CD4-positive, alpha-beta T cell treated with Interleukin-1 beta for 1 hour (primary cell): ENCODE data around the gene IFRD1.
"Not testable (repeated sequence)": the region's sequence is repeated elsewhere in the genome, so short reads cannot be mapped to it uniquely, and the experiment has no call there.

Experiments used
- DNase-seq, 2 donors: peaks; one replicate each; pipeline ENCODE4 v3.0.0-alpha.2; 2020 to 2022

Gene IFRD1

DNA sequence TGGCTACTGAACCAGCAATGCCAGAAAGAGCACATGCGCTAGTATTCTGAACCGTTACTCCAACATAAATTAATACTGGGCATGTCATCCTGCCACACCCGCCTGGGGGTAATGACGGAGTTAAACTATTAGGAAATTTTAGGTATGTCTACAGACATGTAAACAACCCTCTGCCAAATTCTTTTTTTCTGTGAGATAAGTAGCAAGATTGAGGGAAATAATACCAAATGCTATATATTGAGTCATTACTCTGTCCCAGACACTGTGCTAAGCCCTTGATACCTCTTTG, 37.9 kb downstream of the IFRD1 start:
- DNase-seq, result no peak

- DNase-seq, result no peak
Measured at GRCh38 chr7:112492186-112492585, 41.9 kb downstream of the IFRD1 start.

DNA sequence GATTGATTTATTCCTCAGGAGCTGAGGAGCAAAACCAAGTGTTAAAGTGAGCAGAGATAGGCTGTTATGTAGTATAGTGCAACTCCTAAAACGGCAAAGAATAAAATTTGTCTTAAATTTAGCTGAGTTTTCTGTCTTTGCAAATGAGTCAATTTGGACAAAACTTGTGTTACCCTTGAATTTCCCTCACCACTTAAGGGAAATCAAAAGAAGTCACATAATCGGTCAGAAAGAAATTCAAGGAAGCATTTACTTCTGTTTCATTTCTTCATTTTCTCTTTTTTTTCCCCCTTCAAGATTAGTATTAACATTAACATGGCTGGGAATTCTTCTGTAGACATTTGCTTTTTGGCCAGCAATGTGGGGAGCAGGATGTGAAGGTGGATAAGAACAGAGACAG, 44.4 kb downstream of the IFRD1 start:
- no peak for DNase-seq

- DNase-seq, result no peak
Measured at GRCh38 chr7:112495156-112495788, 45.0 kb downstream of the IFRD1 start.

DNA sequence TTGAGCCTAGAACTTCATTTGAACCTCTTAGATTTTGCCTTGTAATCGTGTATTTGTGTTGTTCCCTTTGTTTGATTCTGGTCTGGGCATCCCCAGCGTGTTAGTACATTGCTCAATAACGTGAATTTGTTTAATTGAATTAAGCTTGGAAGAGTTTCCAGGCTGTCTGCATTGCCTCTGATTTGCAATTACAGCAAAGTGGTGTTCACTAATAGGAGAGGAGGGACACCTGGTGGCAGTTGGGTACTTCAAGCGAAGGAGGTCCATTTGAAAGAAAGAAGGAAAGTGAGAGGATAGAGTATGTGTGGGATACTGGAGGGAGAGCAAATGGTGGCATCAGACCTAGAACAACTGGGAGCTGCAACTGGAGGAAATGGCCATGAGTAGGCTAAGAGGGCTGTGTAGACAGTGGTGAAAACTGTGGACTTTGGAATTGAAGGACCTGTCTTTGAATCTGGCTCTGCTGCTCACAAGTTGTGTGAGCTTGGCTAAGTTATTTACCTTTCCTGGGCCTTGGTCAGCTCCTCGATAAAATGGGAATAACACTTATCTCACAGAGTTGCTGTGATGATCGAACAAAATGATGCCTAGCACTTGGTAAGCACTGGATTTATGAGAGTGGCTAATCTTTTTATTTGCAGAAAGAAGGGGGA, 45.7 kb downstream of the IFRD1 start:
- DNase-seq, result peak; percentile 17 to 35

GRCh38 chr7:112497481-112497880, 47.2 kb downstream of the IFRD1 start:
- DNase-seq, result no peak

- DNase-seq, result no peak
Measured at GRCh38 chr7:112500619-112501018, 50.4 kb downstream of the IFRD1 start.

DNA sequence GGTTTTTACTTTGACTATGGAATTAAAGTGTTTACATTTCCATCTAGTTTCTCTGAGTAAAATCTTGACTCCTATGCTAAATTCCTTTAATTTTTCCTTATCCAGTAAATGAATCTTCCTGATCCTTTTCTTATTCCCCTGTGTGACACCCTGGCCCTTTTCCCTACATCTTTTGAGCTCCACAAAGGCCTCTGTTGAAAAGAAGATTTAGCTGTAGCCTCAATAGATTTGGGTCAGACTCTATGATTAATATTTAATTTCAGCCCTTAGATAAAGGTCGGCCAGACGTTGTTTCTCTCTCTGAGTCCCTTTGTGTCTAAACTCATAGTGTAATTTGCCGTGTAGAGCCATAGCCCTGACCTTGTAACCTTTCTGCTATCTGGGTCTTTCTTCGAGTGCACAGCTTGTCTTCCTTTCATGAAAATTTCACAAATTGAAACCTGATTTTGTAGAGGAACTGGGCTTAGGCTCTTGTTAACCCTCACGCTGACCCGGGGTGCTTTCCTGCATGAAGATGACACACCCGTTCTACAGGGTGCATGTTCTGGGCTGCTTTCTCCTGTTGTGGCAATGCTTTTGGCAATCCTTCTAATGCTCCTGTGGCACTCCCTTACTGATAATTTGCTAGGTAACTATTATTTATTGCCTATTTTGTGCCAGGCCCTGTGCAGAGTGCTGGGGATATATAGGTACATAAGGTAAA, 51.7 kb downstream of the IFRD1 start:
- no peak for DNase-seq

DNA sequence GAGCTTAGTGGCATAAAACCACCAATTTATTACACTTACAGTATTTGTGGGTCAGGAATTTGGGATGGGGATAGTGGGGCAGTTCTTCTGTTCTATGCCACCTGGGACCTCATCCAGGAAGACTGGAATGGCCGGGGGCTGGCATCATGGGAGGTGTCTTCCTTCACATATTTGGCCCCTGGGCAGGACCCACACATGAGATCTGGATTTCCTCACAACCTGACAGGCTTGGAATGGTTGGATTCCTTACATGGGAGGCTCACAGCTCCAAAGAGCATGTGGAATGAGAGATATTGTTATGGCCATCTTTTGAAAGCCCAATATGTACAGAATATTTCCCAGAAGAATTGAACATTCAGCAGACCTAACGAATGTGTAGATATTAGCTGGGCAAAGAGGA, 52.4 kb downstream of the IFRD1 start:
- no peak for DNase-seq

GRCh38 chr7:112503361-112503972, 53.2 kb downstream of the IFRD1 start:
- DNase-seq, result no peak

GRCh38 chr7:112504093-112504695, 53.9 kb downstream of the IFRD1 start:
- DNase-seq, result no peak

GRCh38 chr7:112505495-112505894, 55.2 kb downstream of the IFRD1 start:
- no peak for DNase-seq

DNA sequence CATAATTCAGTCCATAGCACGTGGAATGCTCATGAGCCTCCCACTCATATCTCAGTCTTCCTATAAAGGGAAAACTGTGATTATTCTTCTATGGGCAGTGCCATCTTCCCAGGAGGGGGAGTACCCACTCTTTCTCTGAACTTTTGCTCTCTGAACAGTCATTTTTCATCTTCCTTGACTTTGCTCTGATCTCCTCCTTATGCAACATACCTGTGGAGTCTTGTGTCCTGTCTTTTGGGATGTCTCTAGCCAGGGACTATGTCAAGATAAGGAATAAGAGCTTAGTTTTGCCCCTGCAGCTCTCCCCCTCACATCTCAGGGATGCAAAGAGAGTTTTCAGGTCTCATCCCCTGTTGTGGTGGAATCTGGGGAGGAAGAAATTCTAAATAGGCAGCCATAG, 58.1 kb downstream of the IFRD1 start:
- no peak for DNase-seq

- DNase-seq, result no peak
Measured at GRCh38 chr7:112509402-112509801, 59.1 kb downstream of the IFRD1 start.

DNA sequence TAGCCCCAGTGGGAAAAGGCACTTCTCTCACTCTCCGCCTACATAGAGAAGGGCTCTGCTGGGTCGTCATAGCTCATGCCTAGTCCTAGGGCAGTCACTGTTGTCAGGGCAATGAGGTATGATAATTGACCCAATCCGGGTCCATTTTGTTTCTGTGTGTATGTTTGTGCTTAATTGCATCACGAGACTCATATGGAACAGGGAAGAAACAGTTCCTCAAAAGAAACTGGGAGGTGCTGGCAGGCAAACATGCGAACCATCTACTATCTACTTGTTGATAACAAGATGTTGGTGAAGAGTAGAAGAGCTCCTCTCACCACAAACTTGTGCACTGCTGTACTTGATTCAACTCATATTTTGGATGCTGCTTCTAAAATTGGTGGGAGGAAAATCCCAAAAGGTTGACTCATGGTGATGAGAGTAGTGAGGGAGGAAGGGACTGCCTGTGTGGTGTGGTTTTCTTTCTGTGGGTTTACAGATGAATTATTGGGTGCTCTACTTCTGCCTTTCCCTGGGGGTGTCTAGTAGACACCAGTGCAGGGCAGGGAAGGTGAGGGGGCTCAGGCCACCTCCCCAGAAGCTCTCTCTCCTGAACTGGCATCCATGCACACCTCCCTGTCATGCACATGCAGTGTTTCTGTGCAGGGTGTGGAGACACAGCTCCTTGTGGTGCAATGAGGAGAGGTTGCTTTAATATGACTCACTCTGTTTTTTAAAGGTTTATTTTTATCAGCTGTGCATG, 59.9 kb downstream of the IFRD1 start:
- DNase-seq, result no peak

DNA sequence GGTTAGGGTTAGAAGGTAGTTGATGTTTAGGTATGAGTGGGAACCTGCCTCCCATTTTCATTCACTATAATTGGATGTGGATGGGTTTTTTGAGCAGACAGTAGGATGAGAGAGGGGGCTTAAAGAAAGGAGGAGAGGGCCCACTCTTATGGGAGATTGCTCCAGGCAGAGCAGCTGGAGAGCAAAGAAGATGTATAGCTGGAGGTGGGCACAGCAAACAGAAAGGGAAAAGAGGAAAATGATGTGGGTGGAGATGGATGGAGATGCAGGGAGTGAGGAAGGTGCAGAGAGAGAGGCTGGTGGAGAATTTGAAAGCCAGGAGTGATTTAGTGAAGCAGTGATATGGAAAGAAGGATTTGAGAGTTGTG, 60.5 kb downstream of the IFRD1 start:
- no peak for DNase-seq

GRCh38 chr7:112511451-112512202, 61.4 kb downstream of the IFRD1 start:
- no peak for DNase-seq

- no peak for DNase-seq
Measured at GRCh38 chr7:112512451-112513210, 62.4 kb downstream of the IFRD1 start.

- DNase-seq, result no peak
Measured at GRCh38 chr7:112515989-112516388, 65.7 kb downstream of the IFRD1 start.

GRCh38 chr7:112516418-112516817, 66.2 kb downstream of the IFRD1 start:
- DNase-seq, result not testable (repeated sequence)

DNA sequence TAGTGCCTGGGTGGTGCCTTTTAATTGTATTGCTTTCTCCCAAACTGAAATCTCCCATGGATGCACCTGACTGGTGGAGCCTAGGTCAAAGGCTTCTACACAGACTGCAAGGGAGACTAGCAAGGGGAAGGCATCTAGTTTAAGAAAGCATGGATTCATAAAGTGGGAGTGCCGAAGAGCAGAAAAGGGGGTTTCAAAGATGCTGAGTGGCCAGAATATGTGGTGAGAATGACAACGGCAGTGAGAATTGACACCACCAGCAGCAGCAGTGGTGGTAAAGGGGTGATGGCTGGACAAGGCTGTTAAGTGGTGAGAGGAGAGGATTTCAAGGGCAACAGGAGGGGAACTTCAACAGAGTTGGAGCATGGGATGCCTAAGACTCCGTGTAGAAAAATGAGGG, 67.2 kb downstream of the IFRD1 start:
- no peak for DNase-seq
